Activated CD8-positive, alpha-beta memory T cell treated with anti-CD3 and anti-CD28 coated beads for 1 hour (primary cell): ENCODE results near the gene NHERF2.
"Not testable (repeated sequence)": the region's sequence is repeated elsewhere in the genome, so short reads cannot be mapped to it uniquely, and the experiment has no call there.

Experiments used
- DNase-seq, 2 donors: peaks; one replicate each; pipeline ENCODE4 v3.0.0-alpha.2; 2020; ENCODE audit warnings: low read depth in 1 of 2; ENCODE audit errors: extremely low read depth in 1 of 2

The NHERF2 gene

DNA sequence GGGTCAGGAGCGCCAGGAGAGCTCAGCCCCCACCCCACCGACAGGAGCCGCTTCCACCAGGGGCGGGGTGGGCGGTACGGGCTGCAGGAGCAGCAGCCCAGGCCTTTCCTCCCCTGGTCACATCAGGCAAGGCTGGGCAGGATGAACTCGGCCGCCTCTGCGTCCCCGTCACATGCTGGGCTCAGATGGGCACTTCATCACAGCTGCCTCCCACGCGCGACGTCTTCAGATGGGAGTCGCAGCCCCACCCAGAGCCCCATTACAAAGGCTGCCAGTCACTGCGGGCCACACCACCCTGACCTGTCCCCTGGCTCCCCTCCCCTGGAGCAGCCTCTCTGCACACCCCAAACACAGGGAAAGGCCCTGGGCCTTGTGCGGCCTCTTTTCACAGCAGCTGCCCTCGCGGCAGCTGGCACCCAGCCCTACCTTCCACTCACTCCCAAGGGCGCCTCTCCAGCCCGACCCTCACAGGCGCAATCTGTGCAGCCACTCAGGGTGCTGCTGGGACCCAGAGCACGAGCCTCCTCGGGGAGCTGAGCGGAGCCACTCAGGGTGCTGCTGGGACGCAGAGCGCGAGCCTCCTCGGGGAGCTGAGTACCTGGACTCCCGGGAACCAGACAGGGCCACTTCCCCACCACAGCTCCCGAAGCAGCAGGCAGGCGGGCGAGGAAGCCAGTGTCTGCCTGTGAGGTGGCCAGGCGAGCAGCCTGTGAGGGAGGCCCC is 21.7 kb upstream of the NHERF2 start:
- DNase-seq = no peak

GRCh38 chr16:2005646-2006045 is 21.1 kb upstream of the NHERF2 start:
- no peak for DNase-seq

- no peak for DNase-seq
These were observed 20.4 kb upstream of the NHERF2 start for GRCh38 chr16:2006317-2006716.

GRCh38 chr16:2007081-2007836 is 19.4 kb upstream of the NHERF2 start:
- no peak for DNase-seq

DNA sequence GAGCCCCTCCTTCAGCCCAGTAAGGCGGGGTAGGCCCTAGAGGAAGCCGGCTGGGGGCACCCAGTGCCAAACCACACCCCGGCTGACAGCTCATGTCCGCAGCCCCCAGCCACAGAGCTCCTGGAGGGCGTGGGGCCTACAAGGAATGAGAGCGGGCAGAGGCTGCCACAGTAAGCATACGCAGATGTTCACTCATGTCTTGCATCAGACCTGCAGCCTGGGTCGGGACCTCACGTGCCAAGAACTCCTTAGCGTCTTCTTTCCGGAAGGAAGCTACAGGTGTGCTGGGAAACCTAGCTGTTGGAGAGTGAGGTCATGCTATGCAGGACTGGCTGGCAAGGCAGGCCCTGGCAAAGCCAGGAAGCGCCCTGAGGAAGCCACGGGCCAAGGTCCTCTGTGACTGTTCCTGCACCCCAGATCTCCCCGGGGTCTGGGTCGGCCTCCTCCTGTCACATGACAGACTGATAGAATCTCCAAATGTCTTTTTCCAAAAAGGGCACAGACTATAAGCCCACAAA is 18.6 kb upstream of the NHERF2 start:
- no peak for DNase-seq

- no peak for DNase-seq
These were observed 18.0 kb upstream of the NHERF2 start for GRCh38 chr16:2008631-2009163.

DNA sequence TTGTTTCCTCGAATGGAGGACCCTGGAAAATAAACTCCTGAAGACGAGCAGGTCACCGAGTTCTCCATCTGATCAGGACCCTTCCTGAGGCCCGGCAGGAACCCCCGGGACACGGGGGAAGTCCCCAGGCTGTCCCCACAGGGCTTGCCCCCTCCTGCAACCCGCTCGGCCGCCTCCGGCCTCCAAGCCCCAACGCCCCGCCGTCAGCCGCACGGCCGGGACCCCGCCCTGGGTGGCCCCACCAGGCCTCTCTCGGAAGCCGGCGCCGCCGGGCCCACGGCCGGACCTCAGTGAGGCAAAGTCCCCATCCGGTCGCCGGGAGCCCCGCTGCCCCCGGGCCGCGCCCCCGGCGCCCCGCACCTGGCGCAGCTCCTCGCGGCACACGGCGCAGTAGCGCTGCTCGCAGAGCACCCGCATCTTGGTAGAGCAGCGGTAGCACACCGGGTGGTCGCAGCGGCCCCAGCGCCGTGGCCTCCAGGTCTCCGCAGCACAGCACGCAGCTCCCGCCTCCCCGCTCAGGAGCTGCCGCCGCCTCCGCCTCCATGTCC is 17.5 kb upstream of the NHERF2 start:
- DNase-seq = no peak

DNA sequence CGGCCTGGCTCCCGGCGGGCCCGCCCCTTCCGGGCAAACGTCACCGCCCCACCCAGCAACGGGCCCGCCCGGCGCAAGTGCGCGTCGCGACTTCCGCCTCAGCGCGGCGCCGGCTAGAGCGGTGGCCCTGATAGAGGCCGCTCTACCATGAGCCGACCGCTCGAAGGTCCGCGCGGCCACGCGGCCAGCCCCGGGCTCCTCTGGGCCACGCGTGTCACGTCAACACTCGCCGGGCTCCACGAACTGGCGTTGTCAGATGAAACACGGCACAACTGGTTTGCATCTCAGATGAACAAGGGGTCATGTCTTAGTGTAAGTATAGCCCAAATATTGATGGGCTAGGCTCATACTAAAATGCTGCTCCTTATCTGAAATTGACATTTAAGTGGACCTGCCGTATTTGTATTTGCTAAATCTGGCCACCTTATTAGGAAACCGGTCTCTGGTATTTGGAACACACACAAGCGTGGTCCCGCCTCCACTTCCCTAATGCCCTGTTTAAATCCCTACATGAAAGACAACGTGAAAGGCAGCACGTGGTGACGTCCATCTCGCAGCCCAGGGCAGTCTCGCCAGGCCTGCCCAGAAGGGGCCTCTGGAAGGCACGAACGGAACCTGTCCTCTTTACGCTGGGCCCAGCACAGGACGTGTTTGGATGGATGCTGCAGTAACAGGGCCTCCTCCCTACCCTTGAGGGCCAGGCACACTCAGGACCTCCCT is 16.8 kb upstream of the NHERF2 start, which contains the start of gene ZNF598:
ZNF598 (minus strand) TSS at position 31 of the 720 bp plus-strand sequence.
- DNase-seq = peak; percentile 32 to 73

DNA sequence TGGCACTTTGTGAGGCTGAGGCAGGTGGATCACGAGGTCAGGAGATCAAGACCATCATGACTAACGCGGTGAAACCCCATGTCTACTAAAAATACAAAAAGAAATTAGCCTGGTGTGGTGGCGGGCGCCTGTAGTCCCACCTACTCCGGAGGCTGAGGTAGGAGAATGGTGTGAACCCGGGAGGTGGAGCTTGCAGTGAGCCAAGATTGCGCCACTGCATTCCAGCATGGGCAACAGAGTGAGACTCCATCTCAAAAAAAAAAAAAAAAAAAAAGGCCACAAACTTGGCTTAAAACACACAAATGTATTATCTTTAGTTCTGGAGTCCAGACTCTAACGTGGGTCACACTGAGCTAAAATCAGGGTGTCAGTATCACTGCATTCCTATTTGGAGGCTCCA is 15.0 kb upstream of the NHERF2 start:
- DNase-seq = not testable (repeated sequence)

DNA sequence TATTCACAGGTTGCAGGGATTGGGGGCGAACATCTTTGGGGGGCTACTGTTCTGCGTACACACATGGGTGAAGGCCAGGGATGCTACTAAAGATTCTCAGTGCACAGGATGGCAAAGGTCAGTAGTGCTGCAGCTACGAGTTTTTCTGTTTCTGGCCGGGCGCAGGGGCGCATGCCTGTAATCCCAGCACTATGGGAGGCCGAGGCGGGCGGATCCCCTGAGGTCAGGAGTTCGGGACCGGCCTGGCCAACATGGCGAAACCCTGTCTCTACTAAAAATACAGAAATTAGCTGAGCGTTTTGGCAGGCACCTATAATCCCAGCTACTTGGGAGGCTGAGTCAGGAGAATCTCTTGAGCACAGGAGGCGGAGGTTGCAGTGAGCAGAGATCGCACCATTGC is 13.2 kb upstream of the NHERF2 start:
- no peak for DNase-seq

- DNase-seq = no peak
These were observed 11.4 kb upstream of the NHERF2 start for GRCh38 chr16:2015117-2015946.

GRCh38 chr16:2015947-2016208 is 10.8 kb upstream of the NHERF2 start:
- DNase-seq = no peak

GRCh38 chr16:2016407-2016922 is 10.2 kb upstream of the NHERF2 start:
- no peak for DNase-seq

GRCh38 chr16:2019518-2019920 is 7.2 kb upstream of the NHERF2 start, which contains the start of gene NPW:
Gene NPW (plus strand): TSS chr16:2019785.
- DNase-seq = no peak

- DNase-seq = no peak
These were observed 6.5 kb upstream of the NHERF2 start for GRCh38 chr16:2019921-2020831.

GRCh38 chr16:2022723-2023091 is 4.0 kb upstream of the NHERF2 start:
- DNase-seq = no peak

GRCh38 chr16:2023092-2024031 is 3.3 kb upstream of the NHERF2 start:
- peak; percentile 83 to 96 for DNase-seq

DNA sequence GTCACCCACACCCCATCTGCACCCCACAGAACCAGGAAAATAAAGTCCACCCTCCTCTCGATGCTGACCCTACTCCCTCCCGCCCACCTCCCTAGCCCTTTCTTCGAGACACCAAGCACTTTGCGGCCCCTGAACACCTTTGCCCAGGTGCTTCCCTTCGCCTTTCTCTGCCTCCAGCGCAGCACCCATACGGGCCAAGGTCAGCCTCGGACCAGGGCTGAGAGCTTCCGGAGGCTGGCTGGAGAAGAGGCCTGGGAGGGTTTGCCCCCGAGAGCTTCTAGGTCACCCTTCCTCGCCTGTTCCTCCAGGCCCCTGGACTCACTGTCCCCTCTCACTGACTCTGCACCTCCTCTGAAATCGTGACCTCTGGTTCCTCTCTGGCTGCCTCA is 2.7 kb upstream of the NHERF2 start:
- DNase-seq = no peak
